Gastroesophageal sphincter (tissue), 4 donors: ENCODE data around the gene BRWD1. TPM values are rescaled to one million over a fixed set of nuclear protein-coding genes. Genes with fewer than 3 reads are reported as not detected.

ENCODE experiments used
- ATAC-seq: fragments of 150-250 bp; one replicate; pipeline ENCODE4 v1.9.1; 2016; ENCODE audit warnings: mild to moderate bottlenecking, moderate library complexity
- H3K27ac ChIP-seq, 4 donors: fragments of 200-600 bp; sonication (generic) in 3 of 4; 1 replicate in 3 of 4; 2 replicates in 1 of 4; pipeline ENCODE4 v1.5.1; 2016 to 2019
- H3K27me3 ChIP-seq: fragments of 200-600 bp; sonication (generic); one replicate; pipeline ENCODE4 v1.5.1; 2019
- H3K36me3 ChIP-seq, 2 donors: fragments of 200-600 bp; sonication (generic); one replicate each; pipeline ENCODE4 v1.5.1; 2019; ENCODE audit warnings: control low read depth in 1 of 2
- H3K4me1 ChIP-seq, 3 donors: fragments of 200-600 bp; sonication (generic); 1 replicate in 2 of 3; 2 replicates in 1 of 3; pipeline ENCODE4 v1.5.1; 2016 to 2019; ENCODE audit warnings: control low read depth in 2 of 3
- H3K4me3 ChIP-seq, 2 donors: fragments of 200-600 bp; sonication (generic); one replicate each; pipeline ENCODE4 v1.5.1; 2019; ENCODE audit warnings: mild to moderate bottlenecking in 1 of 2, moderate library complexity in 1 of 2
- H3K9me3 ChIP-seq, 3 donors: fragments of 200-600 bp; sonication (generic); one replicate each; pipeline ENCODE4 v1.5.1; 2017 to 2019; ENCODE audit warnings: control low read depth in 2 of 3
- CTCF ChIP-seq, 4 experiments: fragments of 200-600 bp in 2 of 4; fragments of 450-650 bp in 2 of 4; sonication (generic) in 1 of 4; IDR thresholded peaks; one replicate each; pipeline ENCODE4 v1.5.1; 2017 to 2019; ENCODE audit warnings: antibody characterized with exemption in 4 of 4, mild to moderate bottlenecking in 2 of 4, moderate library complexity in 2 of 4
- EP300 ChIP-seq: sonication (generic); formaldehyde crosslinking; IDR thresholded peaks from one replicate; pipeline ENCODE4 v1.6.1; 2017; ENCODE audit warnings: antibody characterized with exemption, mild to moderate bottlenecking
- POLR2A ChIP-seq, 2 donors: fragments of 450-650 bp; IDR thresholded peaks; one replicate each; pipeline ENCODE4 v1.6.1; 2017; ENCODE audit warnings: antibody characterized with exemption in 2 of 2, mild to moderate bottlenecking in 2 of 2, moderate library complexity in 1 of 2
- POLR2AphosphoS5 ChIP-seq: sonication (generic); formaldehyde crosslinking; IDR thresholded peaks from one replicate; pipeline ENCODE4 v1.6.1; 2017; ENCODE audit warnings: antibody characterized with exemption
- WGBS, 2 donors: methylation state at CpG; one replicate each; pipeline ENCODE4 v1.1.5; 2018; ENCODE audit warnings: low coverage in 1 of 2; 5-methylcytosine and 5-hydroxymethylcytosine counted together
- total RNA-seq, 4 donors: library from RNA; depleted of rRNA; stranded (reverse); fragments of >200 nt; gene quantifications; one replicate each; pipeline ENCODE4 v1.1.0, GENCODE V29; 2016

The BRWD1 gene
- total RNA-seq, 4 donors from 2014 or later: 60.0 to 132 (median 71.2) TPM

- TF ChIP-seq CTCF (IDR thresholded peaks at IDR 0.05) (no peak), POLR2AphosphoS5 (no peak), POLR2A (IDR thresholded peaks at IDR 0.05) (no peak), EP300 (no peak)
- no peak overlapping the region for H3K27ac ChIP-seq
- H3K4me1 ChIP-seq: peaks cover 0 to 13% (median 3%) of the 10 kb centered on the region in 3 donors
- WGBS, 2 donors: 42 to 91% methylated on average over 2 of the region's 2 CpGs
- no peaks in the 10 kb centered on the region for H3K27me3 ChIP-seq
- no peaks in the 10 kb centered on the region for H3K9me3 ChIP-seq
- H3K4me3 ChIP-seq: no peak overlapping the region
- no peak for ATAC-seq
- peaks cover 0 to 95% of the 10 kb centered on the region in 2 donors for H3K36me3 ChIP-seq
Measured at GRCh38 chr21:39209334-39209688, 104.1 kb downstream of the BRWD1 start.

DNA sequence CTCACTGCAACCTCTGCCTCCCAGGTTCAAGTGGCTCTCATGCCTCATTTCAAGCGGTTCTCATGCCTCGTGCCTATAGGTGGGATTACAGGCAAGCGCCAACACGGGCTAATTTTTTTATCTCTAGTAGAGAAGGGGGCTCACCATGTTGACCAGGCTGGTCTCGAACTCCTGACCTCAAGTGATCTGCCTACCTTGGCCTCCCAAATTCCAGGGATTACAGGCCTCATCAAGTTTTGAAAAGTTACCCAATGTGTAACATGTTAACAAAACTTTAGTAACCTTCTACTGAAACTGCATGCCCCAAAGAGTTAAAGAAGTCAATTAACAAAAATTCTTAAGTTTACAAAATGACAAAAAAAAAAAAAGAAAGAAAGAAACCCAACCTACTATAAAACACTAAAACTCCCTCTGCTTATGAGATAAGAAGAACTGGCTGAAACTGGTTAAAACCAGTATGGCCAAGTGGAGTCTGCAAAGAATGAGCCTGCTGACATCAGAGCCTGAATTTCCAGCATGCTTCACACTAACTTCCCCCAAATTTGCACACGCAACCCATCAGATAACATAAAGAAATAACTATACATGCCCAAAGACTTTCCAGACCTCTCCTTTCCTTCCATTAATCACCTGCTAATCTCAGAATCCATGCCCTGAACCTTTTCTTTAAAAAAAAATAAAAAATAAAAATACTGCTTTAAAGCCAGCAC, 104.7 kb downstream of the BRWD1 start:
- H3K36me3 ChIP-seq: peaks cover 0 to 94% of the 10 kb centered on the region in 2 donors
- ATAC-seq: no peak
- H3K27me3 ChIP-seq: no peaks in the 10 kb centered on the region
- no peaks in the 10 kb centered on the region for H3K9me3 ChIP-seq
- peaks cover 0 to 14% (median 3%) of the 10 kb centered on the region in 3 donors for H3K4me1 ChIP-seq
- no peak for TF ChIP-seq CTCF (IDR thresholded peaks at IDR 0.05)
- no peak for TF ChIP-seq POLR2A (IDR thresholded peaks at IDR 0.05)
- no peak for TF ChIP-seq EP300
- TF ChIP-seq POLR2AphosphoS5: no peak
- H3K27ac ChIP-seq: no peak overlapping the region
- 81 to 100% methylated on average over 2 to 5 of the region's 6 CpGs for WGBS, 2 donors
- no peak overlapping the region for H3K4me3 ChIP-seq

GRCh38 chr21:39204134-39204533, 109.3 kb downstream of the BRWD1 start:
- H3K9me3 ChIP-seq: no peaks in the 10 kb centered on the region
- peaks cover 0 to 15% (median 0%) of the 10 kb centered on the region in 3 donors for H3K4me1 ChIP-seq
- no peak overlapping the region for H3K27ac ChIP-seq
- H3K27me3 ChIP-seq: no peaks in the 10 kb centered on the region
- H3K36me3 ChIP-seq: peaks cover 2 to 93% of the 10 kb centered on the region in 2 donors
- no peak for ATAC-seq
- H3K4me3 ChIP-seq: no peak overlapping the region
- WGBS, 2 donors: 88 to 100% methylated on average over 1 of the region's 1 CpG
- TF ChIP-seq POLR2AphosphoS5 (no peak), POLR2A (IDR thresholded peaks at IDR 0.05) (no peak), CTCF (IDR thresholded peaks at IDR 0.05) (peak in 2 of 4 experiments; percentile 9 to 21), EP300 (no peak)

- TF ChIP-seq POLR2AphosphoS5 (no peak), POLR2A (IDR thresholded peaks at IDR 0.05) (no peak), EP300 (no peak), CTCF (IDR thresholded peaks at IDR 0.05) (no peak)
- 44 to 100% methylated on average over 1 of the region's 2 CpGs for WGBS, 2 donors
- peaks cover 0 to 9% (median 0%) of the 10 kb centered on the region in 3 donors for H3K4me1 ChIP-seq
- H3K4me3 ChIP-seq: no peak overlapping the region
- no peaks in the 10 kb centered on the region for H3K9me3 ChIP-seq
- no peak overlapping the region for H3K27ac ChIP-seq
- H3K36me3 ChIP-seq: peaks cover 14 to 96% of the 10 kb centered on the region in 2 donors
- no peaks in the 10 kb centered on the region for H3K27me3 ChIP-seq
- ATAC-seq: no peak
Measured at GRCh38 chr21:39198800-39199199, 114.6 kb downstream of the BRWD1 start.
